K562 (cell line): ENCODE results near the gene SLC39A7. TPM values are rescaled to one million over a fixed set of nuclear protein-coding genes. Genes with fewer than 3 reads are reported as not detected.

Source experiments
- ARID1B ChIP-seq: fragments of 450-650 bp; IDR thresholded peaks from 2 replicates; pipeline ENCODE4 v1.6.1; 2016; ENCODE audit warnings: antibody characterized with exemption, mild to moderate bottlenecking, inconsistent platforms
- CGGBP1 ChIP-seq: fragments of 250-450 bp; sonication (Bioruptor Pico); IDR thresholded peaks from 2 replicates; pipeline ENCODE4 v1.9.0; 2021; ENCODE audit warnings: mild to moderate bottlenecking
- CREM ChIP-seq: IDR thresholded peaks from 2 replicates; pipeline ENCODE4 v1.6.1; 2014; ENCODE audit warnings: antibody characterized with exemption, low read depth
- CTCF ChIP-seq, 3 experiments: IDR thresholded peaks in 2 of 3; conservative IDR thresholded peaks in 1 of 3; 2 replicates each; pipeline ENCODE4 v1.5.1; 2011 to 2012; ENCODE audit warnings: low read length in 3 of 3, mild to moderate bottlenecking in 3 of 3, control low read depth in 2 of 3, improper control_type of control experiment in 1 of 3, inconsistent platforms in 1 of 3, low read depth in 1 of 3, mixed read lengths in 1 of 3, moderate library complexity in 1 of 3; ENCODE audit not compliant: insufficient read depth in 2 of 3
- DACH1 ChIP-seq: fragments of 450-650 bp; IDR thresholded peaks from 2 replicates; pipeline ENCODE4 v1.6.1; 2018; ENCODE audit not compliant: partially characterized antibody
- EP400 ChIP-seq: fragments of 450-650 bp; IDR thresholded peaks from 2 replicates; pipeline ENCODE4 v1.6.1; 2017; ENCODE audit warnings: antibody characterized with exemption, mild to moderate bottlenecking, moderate library complexity
- HDAC6 ChIP-seq: IDR thresholded peaks from 2 replicates; pipeline ENCODE4 v1.6.1; 2012; ENCODE audit warnings: low read depth, mild to moderate bottlenecking, control low read depth, inconsistent platforms, low read length, moderate library complexity
- ID3 ChIP-seq, 2 experiments: fragments of 250-450 bp in 1 of 2; fragments of 450-650 bp in 1 of 2; sonication (Bioruptor Pico) in 1 of 2; IDR thresholded peaks; 2 replicates each; pipeline versions ENCODE4 v1.6.1 to v1.8.0; 2016 to 2021; ENCODE audit warnings: mild to moderate bottlenecking in 2 of 2, moderate library complexity in 2 of 2, missing compliant biosample characterization in 1 of 2, missing genetic modification characterization in 1 of 2
- MLX ChIP-seq, 2 experiments: fragments of 450-650 bp in 1 of 2; sonication (generic) in 1 of 2; formaldehyde crosslinking; conservative IDR thresholded peaks; 2 replicates each; pipeline versions ENCODE4 v1.4.0 to v1.8.1; 2020 to 2022; ENCODE audit warnings: mild to moderate bottlenecking in 1 of 2, missing genetic modification reagents in 1 of 2
- MNT ChIP-seq, 2 experiments: fragments of 450-650 bp; conservative IDR thresholded peaks; 2 replicates each; pipeline ENCODE4 v1.6.1; 2017; ENCODE audit warnings: mild to moderate bottlenecking in 2 of 2, moderate library complexity in 2 of 2
- NFE2 ChIP-seq: IDR thresholded peaks from 2 replicates; pipeline ENCODE4 v1.6.1; 2014; ENCODE audit warnings: antibody characterized with exemption, low read depth
- PHTF2 ChIP-seq: fragments of 250-450 bp; sonication (Bioruptor Pico); IDR thresholded peaks from 2 replicates; pipeline ENCODE4 v1.5.0; 2021; ENCODE audit warnings: mild to moderate bottlenecking
- PRMT5 ChIP-seq: sonication (generic); formaldehyde crosslinking; IDR thresholded peaks from 2 replicates; pipeline ENCODE4 v1.5.0; 2020; ENCODE audit warnings: missing genetic modification reagents
- PTBP1 ChIP-seq: fragments of 200-400 bp; formaldehyde crosslinking; IDR thresholded peaks from 2 replicates; pipeline ENCODE4 v1.6.1; 2017; ENCODE audit warnings: low read depth, low read length
- SREBF1 ChIP-seq: fragments of 150-350 bp; IDR thresholded peaks from 2 replicates; pipeline ENCODE4 v1.6.1; 2014; ENCODE audit warnings: antibody characterized with exemption, low read depth, low read length, borderline replicate concordance
- TEAD1 ChIP-seq, 2 experiments: fragments of 450-650 bp in 1 of 2; sonication (generic) in 1 of 2; formaldehyde crosslinking; IDR thresholded peaks; 2 replicates each; pipeline versions ENCODE4 v1.4.0 to v1.8.0; 2020 to 2022; ENCODE audit warnings: mild to moderate bottlenecking in 2 of 2, missing genetic modification reagents in 1 of 2
- YBX1 ChIP-seq: fragments of 450-650 bp; IDR thresholded peaks from 2 replicates; pipeline ENCODE4 v1.7.1; 2016; ENCODE audit warnings: mild to moderate bottlenecking
- ZNF263 ChIP-seq: sonication (generic); formaldehyde crosslinking; IDR thresholded peaks from 2 replicates; pipeline ENCODE4 v1.8.0; 2022; ENCODE audit warnings: mild to moderate bottlenecking, missing genetic modification reagents, borderline replicate concordance
- ZNF740 ChIP-seq, 3 experiments: fragments of 200-800 bp in 1 of 3; sonication (Bioruptor generic) in 1 of 3; sonication (generic) in 1 of 3; formaldehyde crosslinking in 1 of 3; IDR thresholded peaks; 2 replicates each; pipeline versions ENCODE4 v1.6.1 to v1.8.0; 2016 to 2022; ENCODE audit warnings: mild to moderate bottlenecking in 2 of 3, missing compliant biosample characterization in 2 of 3, missing genetic modification characterization in 2 of 3, missing genetic modification reagents in 1 of 3
- ZNF778 ChIP-seq: fragments of 450-650 bp; formaldehyde crosslinking; IDR thresholded peaks from 2 replicates; pipeline ENCODE4 v1.4.0; 2020; ENCODE audit warnings: mild to moderate bottlenecking, moderate library complexity
- polyA plus RNA-seq, 8 experiments: library from polyadenylated mRNA; depleted of rRNA in 4 of 8; stranded (reverse) in 5 of 8; unstranded in 3 of 8; fragments of >200 nt; fragmentation: Nextera tagmentation in 2 of 8; fragmentation: Illumina TruSeq in 1 of 8; extraction: Ambion mirVana in 2 of 8; extraction: Trizol in 1 of 8; gene quantifications; 2 replicates each; pipeline versions ENCODE4 v1.2.1 to v1.2.3, GENCODE V29; 2011 to 2014; ENCODE audit warnings: inconsistent platforms in 1 of 8, missing spikeins in 1 of 8
- total RNA-seq, 7 experiments: library from RNA; depleted of rRNA in 6 of 7; stranded (reverse); fragments of >200 nt in 6 of 7; fragmentation: Illumina TruSeq in 2 of 7; extraction: Trizol in 2 of 7; gene quantifications; 2 replicates each; pipeline versions ENCODE4 v1.2.1 to v1.2.3, GENCODE V29; 2011 to 2021; ENCODE audit warnings: low replicate concordance in 1 of 7

SLC39A7 gene
- total and polyA plus RNA-seq, 9 of the 15 experiments (the other 6 are each of a cell fraction or from before 2014, with no cell fraction given) = 21.7 to 169 (median 121) TPM

GRCh38 chr6:33205191-33206026 is 4.7 kb downstream of the SLC39A7 start (continued):
- peak; percentile 36 for TF ChIP-seq DACH1
- TF ChIP-seq TEAD1 (CRISPR knock-in tag; IDR thresholded peaks at IDR 0.05) = peak in 1 of 2 experiments; percentile 37; a peak in 1 of 4 replicates
- no peak for TF ChIP-seq PHTF2 (CRISPR knock-in tag)
- no peak for TF ChIP-seq CGGBP1 (CRISPR knock-in tag)
- TF ChIP-seq ZNF740 (CRISPR knock-in tag; IDR thresholded peaks at IDR 0.05) = 0 out of 2 replicates have a peak, but pooled peaks have one; percentile 39
- TF ChIP-seq ZNF740 (tag; IDR thresholded peaks at IDR 0.05) = no peak
- no peak for TF ChIP-seq ZNF778 (CRISPR knock-in tag)
- peak; percentile 19; the same call in 1 of the 2 replicates for TF ChIP-seq NFE2
- TF ChIP-seq CTCF (IDR thresholded peaks at IDR 0.05 in 2 of 3, conservative IDR thresholded peaks at IDR 0.05 in 1 of 3; ENCODE audit: insufficient read depth in 2 of 3, low read depth in 1 of 3, low read length in 3 of 3) = peak; percentile 23 to 49 (median 28); a peak in 4 of 6 replicates
- peak; percentile 31; the same call in 1 of the 2 replicates for TF ChIP-seq CREM
- TF ChIP-seq ARID1B = peak; percentile 46; the same call in 1 of the 2 replicates
- no peak for TF ChIP-seq SREBF1
- TF ChIP-seq ZNF263 (CRISPR knock-in tag) = no peak
- 0 out of 4 replicates have a peak, but pooled peaks of 1 of the 2 experiments have one; percentile 10 for TF ChIP-seq MLX (CRISPR knock-in tag; conservative IDR thresholded peaks at IDR 0.05)
- TF ChIP-seq PRMT5 = no peak
- no peak for TF ChIP-seq YBX1
- TF ChIP-seq ID3 (CRISPR knock-in tag; IDR thresholded peaks at IDR 0.05) = no peak
- peak; percentile 19; the same call in 1 of the 2 replicates for TF ChIP-seq ID3 (tag; IDR thresholded peaks at IDR 0.05)
- peak in 1 of 2 experiments; percentile 41; a peak in 3 of 4 replicates for TF ChIP-seq MNT (conservative IDR thresholded peaks at IDR 0.05)
- TF ChIP-seq HDAC6 = no peak
- TF ChIP-seq EP400 = peak; percentile 14; the same call in 1 of the 2 replicates
- no peak for TF ChIP-seq PTBP1
